GM08714 (cell line): Measurements from ENCODE around the gene AP2A1.

ENCODE experiments used
- H3K4me3 ChIP-seq: fragments of 200-500 bp; sonication (Bioruptor generic); 2 replicates; pipeline ENCODE4 v1.5.1; 2014; ENCODE audit warnings: mild to moderate bottlenecking, low read length, inconsistent platforms
- ZNF274 ChIP-seq: IDR thresholded peaks from 2 replicates; pipeline ENCODE4 v1.6.1; 2012; ENCODE audit warnings: mild to moderate bottlenecking, low read depth, low read length

Gene AP2A1

GRCh38 chr19:49827034-49827433, 60.2 kb downstream of the AP2A1 start:
- H3K4me3 ChIP-seq = no peak overlapping the region
- no peak for TF ChIP-seq ZNF274

GRCh38 chr19:49829200-49829599, 62.4 kb downstream of the AP2A1 start:
- no peak for TF ChIP-seq ZNF274
- H3K4me3 ChIP-seq = no peak overlapping the region

DNA sequence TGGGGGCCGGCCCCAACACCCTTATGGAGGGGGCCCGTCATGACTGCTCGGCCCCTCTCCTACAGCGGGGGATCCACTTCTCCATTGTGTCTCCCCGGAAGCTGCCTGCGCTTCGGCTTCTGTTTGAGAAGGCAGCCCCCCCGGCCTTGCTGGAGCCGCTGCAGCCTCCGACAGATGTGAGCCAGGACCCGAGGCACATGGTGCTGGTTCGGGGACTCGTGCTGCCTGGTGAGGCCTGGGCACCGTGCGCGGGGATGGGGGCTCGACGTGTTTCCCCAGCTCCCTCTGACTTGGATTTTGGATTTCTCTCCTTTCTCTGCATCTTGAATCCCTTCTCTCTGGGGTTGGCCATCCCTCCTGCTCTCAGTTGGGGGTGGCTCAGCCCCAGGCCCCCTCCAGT, 62.9 kb downstream of the AP2A1 start:
- no peak for TF ChIP-seq ZNF274
- H3K4me3 ChIP-seq = no peak overlapping the region

DNA sequence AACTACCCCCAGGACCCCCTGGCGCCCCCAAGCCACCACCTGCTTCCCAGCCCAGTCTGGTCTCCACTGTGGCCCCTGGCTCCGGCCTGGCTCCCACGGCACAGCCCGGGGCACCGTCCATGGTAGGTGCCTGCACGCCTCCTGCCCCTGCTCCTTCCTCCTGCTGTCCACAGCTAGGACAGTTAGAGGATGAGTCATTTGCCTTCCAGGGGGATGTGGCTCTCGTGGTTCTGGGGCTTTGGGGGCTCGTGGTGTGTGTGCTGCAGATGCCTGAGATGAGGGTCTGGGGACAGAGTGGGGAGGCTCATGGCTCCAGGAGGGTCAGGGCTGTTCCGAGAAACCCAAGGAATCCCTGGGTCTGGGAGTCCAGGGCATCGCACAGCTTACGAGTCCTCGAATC, 64.0 kb downstream of the AP2A1 start:
- H3K4me3 ChIP-seq = no peak overlapping the region
- TF ChIP-seq ZNF274 = no peak

- no peak for TF ChIP-seq ZNF274
Observed at GRCh38 chr19:49831592-49831991, 64.8 kb downstream of the AP2A1 start.

GRCh38 chr19:49832556-49832955, 65.8 kb downstream of the AP2A1 start:
- no peak for TF ChIP-seq ZNF274
- no peak overlapping the region for H3K4me3 ChIP-seq

More at GRCh38 chr19:49831592-49831991, 64.8 kb downstream of the AP2A1 start:
- H3K4me3 ChIP-seq = no peak overlapping the region

GRCh38 chr19:49833599-49833998, 66.8 kb downstream of the AP2A1 start:
- H3K4me3 ChIP-seq = no peak overlapping the region
- no peak for TF ChIP-seq ZNF274

DNA sequence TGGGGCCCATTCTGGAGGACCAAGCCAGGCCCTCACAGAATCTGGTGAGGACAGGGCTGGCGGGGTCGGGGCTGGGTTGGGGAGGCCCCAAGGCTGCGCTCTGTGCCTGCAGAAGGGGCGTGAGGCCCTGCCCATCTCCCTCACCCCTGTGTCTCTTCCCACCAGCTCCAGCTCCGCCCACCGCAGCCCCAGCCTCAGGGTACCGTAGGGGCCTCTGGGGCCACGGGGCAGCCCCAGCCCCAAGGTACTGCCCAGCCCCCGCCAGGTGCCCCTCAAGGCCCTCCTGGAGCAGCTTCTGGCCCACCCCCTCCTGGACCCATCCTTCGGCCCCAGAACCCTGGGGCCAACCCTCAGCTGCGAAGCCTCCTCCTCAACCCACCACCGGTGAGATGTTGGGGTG, 68.8 kb downstream of the AP2A1 start:
- no peak overlapping the region for H3K4me3 ChIP-seq
- TF ChIP-seq ZNF274 = no peak

DNA sequence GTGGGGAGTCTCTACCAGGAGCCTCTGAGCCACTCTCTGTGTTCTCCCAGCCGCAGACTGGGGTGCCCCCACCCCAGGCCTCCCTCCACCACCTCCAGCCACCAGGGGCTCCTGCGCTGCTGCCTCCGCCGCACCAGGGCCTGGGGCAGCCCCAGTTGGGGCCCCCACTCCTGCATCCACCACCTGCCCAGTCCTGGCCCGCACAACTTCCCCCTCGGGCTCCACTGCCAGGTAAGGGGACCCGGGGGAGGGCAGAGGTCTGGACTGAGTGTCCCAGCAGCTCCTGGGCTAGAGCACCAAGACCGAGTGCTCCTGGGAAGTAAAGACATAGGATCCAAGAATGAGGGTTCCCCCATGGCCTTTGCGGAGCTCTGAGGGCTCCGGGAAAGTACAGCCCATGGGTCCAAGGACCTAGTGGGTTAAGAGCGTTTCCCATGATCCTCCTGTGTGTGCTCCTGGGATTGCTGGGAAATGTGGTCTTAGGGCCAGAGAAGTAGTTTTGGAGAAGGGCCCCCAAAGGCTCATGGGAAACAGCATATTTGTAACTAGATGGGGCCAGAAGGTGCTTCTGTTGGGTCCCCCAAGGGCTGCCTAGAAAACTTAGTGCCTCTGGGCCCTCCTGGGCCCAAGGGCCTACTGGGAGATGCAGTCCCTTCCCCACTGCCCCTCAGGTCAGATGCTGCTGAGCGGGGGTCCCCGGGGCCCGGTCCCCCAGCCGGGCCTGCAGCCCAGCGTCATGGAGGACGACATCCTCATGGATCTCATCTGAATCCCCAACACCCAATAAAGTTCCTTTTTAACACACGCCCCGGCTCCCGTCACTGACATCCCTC, 69.6 kb downstream of the AP2A1 start:
- no peak for TF ChIP-seq ZNF274
- no peak overlapping the region for H3K4me3 ChIP-seq

DNA sequence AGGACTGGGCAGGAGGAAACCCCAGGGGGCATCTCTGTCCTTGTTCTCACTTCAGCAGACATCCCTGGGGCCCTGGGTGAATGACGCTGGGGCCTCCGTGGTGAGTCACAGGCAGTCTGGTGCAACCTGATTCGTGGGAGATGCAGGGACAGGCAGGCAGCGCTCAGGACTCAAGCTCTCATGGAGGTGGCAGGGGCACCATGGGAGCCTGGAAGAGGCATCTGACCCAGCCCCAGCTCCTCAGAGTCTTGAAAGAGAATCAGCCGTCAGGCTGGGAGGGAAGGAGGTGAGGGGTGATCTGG, 70.2 kb downstream of the AP2A1 start:
- TF ChIP-seq ZNF274 = no peak
- no peak overlapping the region for H3K4me3 ChIP-seq

GRCh38 chr19:49837425-49837824, 70.6 kb downstream of the AP2A1 start:
- H3K4me3 ChIP-seq = no peak overlapping the region

DNA sequence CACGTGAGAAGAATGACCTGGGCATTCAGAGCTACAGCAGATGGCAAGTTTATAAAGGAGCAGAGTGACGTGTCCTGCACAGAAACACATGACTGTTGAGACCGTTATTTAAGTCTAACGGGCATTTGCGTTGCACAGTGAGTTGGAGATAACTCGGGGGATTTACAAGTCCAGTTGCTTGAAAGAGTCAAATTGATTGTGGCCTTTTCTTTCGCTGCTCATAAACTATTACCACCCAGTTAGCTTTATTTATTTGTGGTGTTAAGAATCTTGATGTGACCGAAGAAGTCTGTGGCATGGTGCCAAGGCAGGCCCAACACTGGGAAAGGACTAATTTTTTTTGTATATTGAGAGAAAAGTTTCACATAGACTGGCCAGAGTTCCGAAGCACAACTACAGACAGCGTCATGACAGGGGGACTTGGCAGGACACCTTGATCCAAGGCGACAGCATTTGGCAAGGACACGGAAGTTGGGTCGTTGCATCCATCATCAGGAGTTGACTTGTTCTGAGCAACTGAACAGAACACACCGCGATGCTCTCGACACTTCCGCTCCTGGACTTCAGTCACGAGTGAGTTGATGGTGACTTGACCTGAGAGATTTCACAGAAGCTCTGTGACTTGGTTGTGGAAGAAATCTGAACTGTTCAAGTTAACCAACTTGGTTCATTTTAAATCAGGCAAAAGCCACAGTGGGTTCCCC, 72.2 kb downstream of the AP2A1 start:
- no peak for TF ChIP-seq ZNF274
- no peak overlapping the region for H3K4me3 ChIP-seq

More at GRCh38 chr19:49837425-49837824, 70.6 kb downstream of the AP2A1 start:
- TF ChIP-seq ZNF274 = no peak

GRCh38 chr19:49839713-49840112, 72.9 kb downstream of the AP2A1 start:
- no peak for TF ChIP-seq ZNF274
- no peak overlapping the region for H3K4me3 ChIP-seq

DNA sequence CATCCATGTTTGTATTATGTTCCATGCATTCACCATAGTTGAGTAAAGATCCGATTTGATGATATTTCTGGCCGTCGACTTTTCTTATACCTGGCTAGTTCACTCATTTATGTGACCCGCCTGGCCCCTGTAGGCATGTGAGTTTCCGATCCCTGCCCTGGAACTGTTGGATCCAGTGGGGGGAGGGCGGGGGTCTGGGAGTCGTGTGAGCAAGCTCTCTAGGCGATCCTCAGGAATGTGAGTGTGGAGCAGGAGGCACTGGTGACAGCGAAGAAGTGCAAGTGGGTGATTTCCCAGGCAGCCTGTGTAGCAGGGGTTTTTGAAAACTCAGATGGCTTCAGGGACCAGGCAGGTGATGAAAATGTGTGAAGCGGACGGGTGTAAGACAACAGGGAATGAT, 73.5 kb downstream of the AP2A1 start:
- H3K4me3 ChIP-seq = no peak overlapping the region
- no peak for TF ChIP-seq ZNF274

DNA sequence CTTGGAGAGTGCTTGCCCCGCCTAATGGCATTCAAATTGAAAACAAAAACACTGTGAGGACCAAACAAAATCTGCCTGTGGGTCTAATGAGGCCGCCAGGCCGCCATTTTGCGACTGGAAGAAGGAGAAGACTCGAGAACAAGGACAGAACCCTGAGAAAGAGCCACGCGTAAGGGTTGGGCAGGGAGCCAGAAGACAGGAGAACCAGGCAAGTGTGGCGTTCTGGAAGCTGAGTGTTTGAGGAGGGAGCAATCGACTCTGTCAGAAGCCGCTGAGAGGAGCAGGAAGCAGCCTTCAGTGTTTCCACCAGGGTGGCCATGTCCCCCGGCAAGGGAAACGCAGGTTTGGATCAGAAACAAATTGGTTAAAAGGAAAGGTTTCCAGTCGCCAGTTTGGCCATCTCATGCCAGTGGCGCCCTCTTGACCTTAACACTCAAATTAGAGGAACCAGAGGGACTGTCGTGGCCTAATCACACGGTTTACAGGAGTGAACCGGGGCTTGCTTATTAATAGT, 74.0 kb downstream of the AP2A1 start:
- no peak for TF ChIP-seq ZNF274
- H3K4me3 ChIP-seq = no peak overlapping the region
